HG03378 (cell line): ENCODE results near the gene ZNF639.
"Not testable (repeated sequence)": the region's sequence is repeated elsewhere in the genome, so short reads cannot be mapped to it uniquely, and the experiment has no call there.

Source experiments
- ATAC-seq: cut with Tn5 transposase; IDR thresholded peaks from one replicate; pipeline ENCODE4 v1.9.1; 2021; ENCODE audit warnings: mild to moderate bottlenecking, moderate library complexity; ENCODE audit not compliant: unreplicated experiment

Gene ZNF639, protein sequence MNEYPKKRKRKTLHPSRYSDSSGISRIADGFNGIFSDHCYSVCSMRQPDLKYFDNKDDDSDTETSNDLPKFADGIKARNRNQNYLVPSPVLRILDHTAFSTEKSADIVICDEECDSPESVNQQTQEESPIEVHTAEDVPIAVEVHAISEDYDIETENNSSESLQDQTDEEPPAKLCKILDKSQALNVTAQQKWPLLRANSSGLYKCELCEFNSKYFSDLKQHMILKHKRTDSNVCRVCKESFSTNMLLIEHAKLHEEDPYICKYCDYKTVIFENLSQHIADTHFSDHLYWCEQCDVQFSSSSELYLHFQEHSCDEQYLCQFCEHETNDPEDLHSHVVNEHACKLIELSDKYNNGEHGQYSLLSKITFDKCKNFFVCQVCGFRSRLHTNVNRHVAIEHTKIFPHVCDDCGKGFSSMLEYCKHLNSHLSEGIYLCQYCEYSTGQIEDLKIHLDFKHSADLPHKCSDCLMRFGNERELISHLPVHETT

GRCh38 chr3:179322286-179323196 is at the start of gene ZNF639:
ZNF639 (plus strand) TSS chr3:179323031; CDS start chr3:179328294, 5,263 bp downstream.
- ATAC-seq = peak; percentile 64

- ATAC-seq = not testable (repeated sequence)
These were observed 48.4 kb upstream of the ZNF639 start for GRCh38 chr3:179274434-179274833.

GRCh38 chr3:179276001-179276400 is 46.8 kb upstream of the ZNF639 start:
- ATAC-seq = no peak

- ATAC-seq = no peak
These were observed 46.1 kb upstream of the ZNF639 start for GRCh38 chr3:179276743-179277142.

DNA sequence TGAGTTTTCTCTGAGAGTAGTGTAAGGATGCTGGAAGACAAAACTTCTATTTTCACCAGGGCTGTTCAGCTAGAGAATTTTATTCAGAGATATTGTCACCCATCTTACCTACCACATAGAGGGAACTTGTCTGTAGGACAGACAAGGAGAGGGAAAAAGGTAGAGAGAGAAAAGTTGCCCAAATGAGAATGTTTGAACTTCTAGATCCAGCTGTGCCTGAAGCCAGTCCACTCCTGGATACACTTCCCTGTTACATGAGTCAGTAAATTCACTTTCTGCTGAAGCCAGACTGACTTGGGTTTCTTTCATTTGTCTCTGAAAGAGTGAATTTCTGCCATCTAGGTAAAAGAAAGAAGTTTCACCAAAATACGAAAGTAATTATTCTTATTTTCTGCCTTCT is 44.7 kb upstream of the ZNF639 start:
- no peak for ATAC-seq

DNA sequence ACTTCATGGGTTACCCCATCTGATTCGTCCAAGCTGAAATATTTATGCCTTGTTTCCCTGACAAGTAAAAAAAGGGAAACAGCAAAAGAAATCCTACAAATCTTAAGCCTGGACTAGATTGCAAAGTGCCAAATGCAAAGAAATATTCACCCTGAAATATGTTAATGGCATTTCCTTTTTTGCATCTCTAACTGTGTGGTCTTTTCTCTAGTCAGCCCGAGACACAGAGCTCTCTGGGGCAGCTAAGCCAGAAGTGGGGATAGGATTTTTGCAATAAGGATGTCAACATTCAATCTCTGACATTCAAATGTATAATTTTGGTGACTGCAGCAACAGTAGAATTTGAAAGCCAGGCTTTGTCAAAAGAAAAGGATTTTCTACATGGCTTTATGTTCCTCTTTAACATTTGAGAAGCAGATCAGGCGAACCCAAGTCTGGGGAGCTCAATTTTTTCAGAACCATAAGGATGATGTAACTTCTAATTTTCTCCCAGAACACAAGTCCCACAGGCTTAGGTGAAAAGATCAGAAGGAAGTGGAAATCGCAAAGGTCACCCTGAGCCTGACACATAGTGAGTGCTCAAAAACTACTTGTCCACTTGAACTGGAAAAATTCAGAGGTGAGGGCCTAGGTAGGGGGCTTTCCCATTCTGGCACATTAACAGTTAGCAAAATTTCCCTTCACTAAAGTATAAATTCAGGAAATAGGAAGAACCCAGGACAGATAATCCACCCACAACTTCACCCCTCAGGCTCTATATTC is 43.7 kb upstream of the ZNF639 start:
- no peak for ATAC-seq

DNA sequence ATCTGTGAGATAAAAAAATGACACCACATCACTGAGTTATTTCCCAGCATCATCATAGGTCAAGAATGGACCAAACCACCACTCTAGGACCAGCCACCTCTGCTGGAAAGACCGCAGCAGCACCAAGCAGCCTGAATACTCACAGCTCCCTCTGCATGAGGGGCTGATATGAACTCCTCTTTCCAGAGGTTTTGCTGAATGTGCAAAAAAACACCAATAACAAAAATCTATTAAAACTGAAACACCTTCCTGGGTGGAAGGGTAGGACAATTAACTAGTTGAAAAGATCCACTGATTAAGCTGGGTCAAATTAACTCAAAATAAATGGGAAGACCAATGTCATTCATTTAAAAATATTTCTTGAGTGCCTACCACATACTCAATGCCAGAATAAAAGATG is 43.0 kb upstream of the ZNF639 start:
- no peak for ATAC-seq

DNA sequence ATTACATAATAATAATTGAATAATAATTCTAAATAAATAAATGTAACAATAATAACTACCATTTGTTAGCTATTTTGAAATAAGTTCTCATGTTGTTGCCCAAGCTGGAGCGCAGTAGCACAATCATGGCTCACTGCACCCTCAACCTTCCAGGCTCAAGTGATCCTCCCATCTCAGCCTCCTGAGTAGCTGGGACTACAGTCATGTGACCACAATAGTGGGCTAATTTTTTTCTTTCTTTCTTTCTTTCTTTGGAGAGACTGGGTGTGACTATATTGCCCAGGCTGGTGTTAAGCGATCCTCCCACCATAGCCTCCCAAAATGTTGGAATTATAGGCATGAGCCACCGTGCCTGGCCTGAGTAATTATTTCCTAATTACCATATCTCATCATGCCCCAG is 41.0 kb upstream of the ZNF639 start:
- ATAC-seq = no peak

DNA sequence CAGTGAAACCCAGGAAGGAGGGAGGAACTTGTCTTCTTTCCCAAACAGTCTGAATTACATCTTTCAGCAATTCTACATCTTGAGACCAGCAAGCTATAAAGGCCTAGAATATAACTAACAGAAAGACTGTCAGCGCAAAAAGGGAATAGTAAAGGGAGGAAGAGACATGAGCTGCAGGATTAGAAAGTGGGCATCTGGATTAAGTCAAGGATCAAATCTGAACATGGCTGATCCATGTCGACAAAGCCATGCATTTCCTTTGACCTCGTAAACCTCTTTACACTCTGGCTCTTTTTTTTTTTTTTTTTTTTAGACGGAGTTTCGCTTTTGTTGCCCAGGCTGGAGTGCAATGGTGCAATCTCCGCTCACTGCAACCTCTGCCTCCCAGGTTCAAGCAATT is 36.5 kb upstream of the ZNF639 start:
- ATAC-seq = no peak

DNA sequence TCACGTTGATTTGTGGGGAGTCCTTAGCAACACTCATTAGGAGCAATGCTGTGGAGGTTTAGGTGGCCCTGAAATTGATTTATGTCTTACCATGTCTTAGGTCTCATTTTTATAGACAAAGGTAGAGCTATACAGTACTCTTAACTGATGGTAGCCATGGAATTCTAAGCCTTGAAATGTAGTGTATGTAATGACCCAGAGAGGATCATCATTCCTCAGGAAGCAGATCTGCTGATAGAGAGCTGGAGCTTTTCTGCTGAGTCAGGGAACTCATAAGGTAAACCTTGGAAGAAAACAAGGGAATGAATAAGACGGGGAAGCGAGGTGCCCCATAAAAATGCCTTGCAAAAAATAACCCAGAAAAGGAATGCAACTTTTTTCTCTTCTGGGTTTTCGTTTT is 34.0 kb upstream of the ZNF639 start:
- no peak for ATAC-seq

GRCh38 chr3:179289295-179289694 is 33.5 kb upstream of the ZNF639 start:
- no peak for ATAC-seq

GRCh38 chr3:179292450-179292849 is 30.4 kb upstream of the ZNF639 start:
- no peak for ATAC-seq

GRCh38 chr3:179297971-179298725 is 24.7 kb upstream of the ZNF639 start:
- no peak for ATAC-seq

DNA sequence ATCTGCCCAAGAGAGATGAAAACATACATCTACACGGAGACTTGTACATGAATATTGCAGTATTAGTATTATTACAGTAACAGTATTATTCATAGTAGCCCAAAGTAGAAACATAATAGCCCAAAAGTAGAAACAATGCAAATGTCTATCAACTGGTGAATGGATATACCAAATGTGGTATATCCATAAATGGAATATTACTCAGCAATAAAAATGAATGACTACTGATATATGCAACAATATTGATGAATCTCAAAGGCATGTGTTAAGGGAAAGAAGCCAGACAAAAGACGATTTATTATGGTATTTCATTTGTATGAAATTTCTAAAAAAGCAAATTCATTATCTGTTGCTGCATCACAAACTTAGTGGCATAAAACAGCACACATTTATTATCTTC is 23.5 kb upstream of the ZNF639 start:
- no peak for ATAC-seq

GRCh38 chr3:179299999-179300613 is 22.7 kb upstream of the ZNF639 start:
- peak; percentile 65 for ATAC-seq

GRCh38 chr3:179301645-179302044 is 21.2 kb upstream of the ZNF639 start:
- ATAC-seq = no peak

DNA sequence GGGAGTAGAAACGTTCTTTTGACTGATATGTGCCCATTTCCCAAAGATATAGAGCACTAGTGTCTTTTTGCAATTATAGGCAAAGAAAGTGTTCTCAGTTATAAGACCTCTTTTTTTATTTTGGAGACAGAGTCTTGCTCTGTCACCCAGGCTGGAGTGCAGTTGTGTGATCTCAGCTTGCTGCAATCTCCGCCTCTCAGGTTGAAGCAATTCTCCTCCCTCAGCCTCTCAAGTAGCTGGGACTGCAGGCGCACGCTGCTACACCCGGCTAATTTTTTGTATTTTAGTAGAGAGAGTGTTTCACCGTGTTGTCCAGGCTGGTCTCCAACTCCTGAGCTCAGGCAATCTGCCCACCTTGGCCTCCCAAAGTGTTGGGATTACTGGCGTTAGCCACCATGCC is 20.7 kb upstream of the ZNF639 start:
- no peak for ATAC-seq

DNA sequence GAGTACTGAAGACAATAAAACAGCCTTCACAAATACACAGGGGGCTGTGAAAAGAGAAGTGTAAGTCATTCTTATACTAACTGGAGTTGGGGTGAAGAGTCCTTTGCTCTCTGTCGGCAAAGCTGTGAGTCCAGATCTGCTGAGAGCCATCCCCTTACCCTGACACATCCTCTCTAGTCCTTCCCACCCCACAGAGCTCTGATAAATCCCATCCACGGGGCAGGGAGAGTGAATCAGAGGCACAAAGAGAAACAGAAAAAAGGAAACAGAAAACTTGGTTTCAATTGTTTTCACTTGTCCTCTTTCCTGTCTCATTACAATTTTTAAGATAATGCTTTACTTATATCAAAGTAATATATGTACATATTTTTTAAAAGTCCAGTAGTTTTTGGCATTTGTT is 18.2 kb upstream of the ZNF639 start:
- ATAC-seq = no peak

DNA sequence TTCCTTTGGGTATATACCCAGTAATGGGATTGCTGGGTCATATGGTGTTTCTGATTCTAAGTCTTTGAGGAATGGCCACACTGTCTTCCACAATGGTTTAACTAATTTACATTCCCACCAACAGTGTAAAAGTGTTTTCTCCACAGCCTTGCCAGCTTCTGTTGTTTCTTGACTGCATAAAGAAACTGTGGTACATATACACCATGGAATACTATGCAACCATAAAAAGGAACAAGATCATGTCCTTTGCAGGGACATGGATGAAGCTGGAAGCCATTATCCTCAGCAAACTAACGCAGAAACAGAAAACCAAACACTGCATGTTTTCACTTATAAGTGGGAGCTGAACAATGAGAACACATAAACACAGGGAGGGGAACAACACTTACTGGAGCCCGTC is 15.5 kb upstream of the ZNF639 start:
- ATAC-seq = not testable (repeated sequence)

- ATAC-seq = no peak
These were observed 14.8 kb upstream of the ZNF639 start for GRCh38 chr3:179308001-179308400.
